Measurements from ENCODE around the gene GBP3. TPM values are rescaled to one million over a fixed set of nuclear protein-coding genes. Genes with fewer than 3 reads are reported as not detected.

The GBP3 gene
- total RNA-seq (2013; cell fraction: nucleolus; rRNA removed), result 16.5 and 17.1 TPM in 2 replicates
- total RNA-seq (2014; rRNA removed), result 2.6 TPM in 2 replicates
- total RNA-seq (2014; rRNA removed; fragmentation: Illumina TruSeq; extraction: Trizol), result 2.7 and 3.3 TPM in 2 replicates
- 1.8 and 2.4 TPM in 2 replicates for total RNA-seq (2021)
- 3.2 TPM for polyA plus RNA-seq (2011; ENCODE audit: low read depth)
- polyA plus RNA-seq (2011; rRNA removed), result 3.1 and 3.8 TPM in 2 replicates
- 1.2 and 2.2 TPM in 2 replicates for polyA plus RNA-seq (2011; cell fraction: cytosol; rRNA removed)
- polyA plus RNA-seq (2011; cell fraction: nucleus; rRNA removed), result 3.2 and 5.2 TPM in 2 replicates
- 1.8 and 2.9 TPM in 2 replicates for polyA plus RNA-seq (2012)
- 2.1 and 5.7 TPM in 2 replicates for polyA plus RNA-seq (2014; fragmentation: Illumina TruSeq; extraction: Trizol)
- polyA plus RNA-seq (2014; fragmentation: Nextera tagmentation; extraction: Ambion mirVana), result 1 to 10 TPM in 1 of 2 experiments, under 1 TPM in 1; 0.32 to 1.2 TPM
- 1.2 and 1.4 TPM in 2 replicates for polyA plus RNA-seq (2014; rRNA removed)
- polyA plus RNA-seq (2016; fragmentation: Nextera tagmentation; extraction: Ambion mirVana), result under 1 TPM; 0.21 to 0.98 TPM
- polyA minus RNA-seq (2011; rRNA and poly(A)+ RNA removed), result 3.3 and 4.2 TPM in 2 replicates
- 0.73 and 0.94 TPM in 2 replicates for polyA minus RNA-seq (2011; cell fraction: cytosol; rRNA and poly(A)+ RNA removed)
- polyA minus RNA-seq (2011; cell fraction: nucleus; rRNA and poly(A)+ RNA removed), result 3.5 and 3.7 TPM in 2 replicates
- percentile 54 among the genes with signal in this experiment for Bru-seq, nascent RNA
- percentile 35 among the genes with signal in this experiment for BruChase-seq, experiment 1, labeled RNA remaining after a 6-hour chase
- BruChase-seq, experiment 2, labeled RNA remaining after a 2-hour chase, result percentile 40 among the genes with signal in this experiment
- long read RNA-seq, experiment 1, partial matches to known transcripts, result 1 of 2 reads
- long read RNA-seq, experiment 1, other reads (novel, unspliced or antisense), result 1 of 2 reads
- long read RNA-seq, experiment 2, partial matches to known transcripts, result 4 of 15 reads
- long read RNA-seq, experiment 2, other reads (novel, unspliced or antisense), result 4 of 15 reads

DNA sequence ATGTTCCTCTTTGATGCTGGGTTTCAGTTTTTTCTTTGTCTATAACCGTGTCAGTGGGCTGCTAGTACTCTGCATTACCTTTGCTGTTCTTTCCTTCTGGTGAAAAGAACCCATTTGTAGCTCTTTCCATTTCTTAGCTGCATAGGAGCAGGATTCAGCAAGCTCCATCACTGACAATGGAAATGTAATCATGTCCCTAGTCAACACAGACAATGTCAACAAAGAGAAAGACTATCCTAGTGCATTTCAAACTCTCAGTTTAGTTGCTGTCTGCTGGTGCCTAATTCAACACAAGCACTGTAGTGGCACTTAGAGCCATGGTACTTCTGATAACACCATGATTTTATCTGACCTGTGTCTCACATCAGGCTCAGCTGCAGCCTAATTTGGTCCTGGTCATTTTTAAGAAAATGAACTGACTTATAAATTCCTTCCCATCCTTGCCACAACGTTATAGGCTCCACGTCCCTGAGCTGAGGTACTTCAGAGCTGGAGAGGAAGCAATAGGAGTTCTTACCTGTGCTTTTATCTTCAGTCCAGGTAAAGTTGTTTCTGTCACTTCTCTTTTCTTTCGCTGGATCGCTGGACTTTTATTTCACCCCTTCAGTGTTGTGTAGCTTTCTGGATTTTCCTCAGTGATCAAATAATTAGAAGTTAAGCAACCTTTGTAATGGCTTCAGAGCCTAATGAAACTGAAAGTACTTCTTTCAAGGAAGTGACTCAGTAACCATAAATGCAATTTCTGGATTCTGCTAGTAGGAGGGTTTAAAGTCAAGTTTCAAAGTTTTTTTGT lies at the start of gene GBP3:
GBP3 (minus strand) TSS at position 700 of the 793 bp plus-strand sequence. CDS start 2,145 bp downstream, outside the sequence.
- ChIA-PET RAD21 (ENCODE audit: unreplicated experiment) (interaction anchor here (0.8 to 1.4 kb wide), 5 partner anchors 38 to 336 kb away, joined by 3 to 4 read pairs (median 4); partner anchors contain the start of genes GBP1 and GBP4), POLR2A (interaction anchor here (0.6 to 1.0 kb wide), 4 partner anchors 47 to 342 kb away, joined by 3 to 4 read pairs (median 3); no protein-coding TSS in a partner anchor), SMC1A (ENCODE audit: uncharacterized antibody, unreplicated experiment) (interaction anchor here (0.6 to 3.5 kb wide), 9 partner anchors 22 to 176 kb away, joined by 3 to 18 read pairs (median 6); partner anchors contain the start of genes GBP1 and GBP4), CTCF (interaction anchor here (0.6 to 2.3 kb wide), 7 partner anchors 18 to 343 kb away, joined by 3 to 8 read pairs (median 5); partner anchors contain the start of gene GBP2)
- Histone ChIP-seq H3K4me3 (peak within 1 kb of the TSS; percentile 65), H3K27ac (ENCODE audit: control insufficient read depth, insufficient read depth) (peak within 1 kb of the TSS; percentile 52), H3K4me1 (ENCODE audit: control insufficient read depth, insufficient read depth, low read length) (peaks cover 3% of the 10 kb centered on the region; the same call in 1 of the 2 replicates), H3K9me3 (replicated peaks; ENCODE audit: control insufficient read depth, insufficient read depth, low read length) (no peaks in the 10 kb centered on the region; the same call in 2 of the 3 replicates), H2AFZ (ENCODE audit: control insufficient read depth, low read depth, low read length) (peak within 1 kb of the TSS; percentile 68), H3K79me2 (ENCODE audit: control insufficient read depth, insufficient read depth, low read length) (no peaks in the 10 kb centered on the region; the same call in none of the 2 replicates), H3K36me3 (ENCODE audit: control insufficient read depth in 2 of 2, insufficient read depth in 2 of 2, low read length in 1 of 2) (no peaks in the 10 kb centered on the region), H4K20me1 (ENCODE audit: control insufficient read depth, insufficient read depth) (no peaks in the 10 kb centered on the region), H3K9ac (ENCODE audit: control insufficient read depth, insufficient read depth, low read length) (peak within 1 kb of the TSS; percentile 57), H3K4me2 (ENCODE audit: control insufficient read depth, insufficient read depth) (peak within 1 kb of the TSS; percentile 94), H3K27me3 (replicated peaks in 1 of 2; ENCODE audit: control insufficient read depth in 2 of 2, insufficient read depth in 2 of 2, low read length in 1 of 2) (no peaks in the 10 kb centered on the region)
- DNase-seq (ENCODE audit: low read depth, low spot score) (peak; percentile 33), FAIRE-seq (peak; percentile 92), ATAC-seq (peak; percentile 88)
- BruUV-seq (replicated peaks), result TSS peak; percentile 86
- WGBS (ENCODE audit: insufficient coverage, insufficient replicate concordance, low lambda C conversion rate, missing lambda C conversion rate), result 21% methylated on average over 5 of the region's 5 CpGs
- intact Hi-C loops (cut with micrococcal nuclease; ENCODE audit: unreplicated experiment), result no loop called here
- in situ Hi-C loops (cut with MboI), result no loop called here
- TF ChIP-seq JUNB (IDR thresholded peaks at IDR 0.05) (peak; percentile 33), SIN3A (IDR thresholded peaks at IDR 0.05; ENCODE audit: low read depth, low read length) (no peak), MEF2A (IDR thresholded peaks at IDR 0.05; ENCODE audit: insufficient read depth, low read depth, low read length) (0 out of 2 replicates have a peak, but pooled peaks have one; percentile 30), REST (IDR thresholded peaks at IDR 0.05; ENCODE audit: low read depth, low read length) (no peak), TCF7 (IDR thresholded peaks at IDR 0.05; ENCODE audit: borderline replicate concordance) (no peak), ATF7 (IDR thresholded peaks at IDR 0.05; ENCODE audit: low read depth) (no peak), PML (IDR thresholded peaks at IDR 0.05; ENCODE audit: low read length) (no peak), RBBP5 (conservative IDR thresholded peaks at IDR 0.05) (no peak), TAF1 (IDR thresholded peaks at IDR 0.05; ENCODE audit: borderline replicate concordance, low read depth, low read length) (peak; percentile 66; the same call in 1 of the 2 replicates), EP300 (IDR thresholded peaks at IDR 0.05; ENCODE audit: borderline replicate concordance in 1 of 2, control insufficient read depth in 1 of 2, low read depth in 2 of 2, low read length in 2 of 2) (no peak), RELA (IDR thresholded peaks at IDR 0.05; ENCODE audit: borderline replicate concordance, partially characterized antibody) (no peak), KDM1A (IDR thresholded peaks at IDR 0.05; ENCODE audit: borderline replicate concordance) (no peak)
- TF ChIP-seq, protein P1, sequence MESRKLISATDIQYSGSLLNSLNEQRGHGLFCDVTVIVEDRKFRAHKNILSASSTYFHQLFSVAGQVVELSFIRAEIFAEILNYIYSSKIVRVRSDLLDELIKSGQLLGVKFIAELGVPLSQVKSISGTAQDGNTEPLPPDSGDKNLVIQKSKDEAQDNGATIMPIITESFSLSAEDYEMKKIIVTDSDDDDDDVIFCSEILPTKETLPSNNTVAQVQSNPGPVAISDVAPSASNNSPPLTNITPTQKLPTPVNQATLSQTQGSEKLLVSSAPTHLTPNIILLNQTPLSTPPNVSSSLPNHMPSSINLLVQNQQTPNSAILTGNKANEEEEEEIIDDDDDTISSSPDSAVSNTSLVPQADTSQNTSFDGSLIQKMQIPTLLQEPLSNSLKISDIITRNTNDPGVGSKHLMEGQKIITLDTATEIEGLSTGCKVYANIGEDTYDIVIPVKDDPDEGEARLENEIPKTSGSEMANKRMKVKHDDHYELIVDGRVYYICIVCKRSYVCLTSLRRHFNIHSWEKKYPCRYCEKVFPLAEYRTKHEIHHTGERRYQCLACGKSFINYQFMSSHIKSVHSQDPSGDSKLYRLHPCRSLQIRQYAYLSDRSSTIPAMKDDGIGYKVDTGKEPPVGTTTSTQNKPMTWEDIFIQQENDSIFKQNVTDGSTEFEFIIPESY (IDR thresholded peaks at IDR 0.05), result no peak
